SK-N-SH (cell line): ENCODE data around the gene APEH.

Experiments used
- CHD2 ChIP-seq: fragments of 150-350 bp; IDR thresholded peaks from 2 replicates; pipeline ENCODE4 v1.6.1; 2018; ENCODE audit warnings: low read length; ENCODE audit not compliant: partially characterized antibody
- EP300 ChIP-seq, 2 experiments: IDR thresholded peaks; 2 replicates each; pipeline versions ENCODE4 v1.4.0 to v1.6.1; 2012; ENCODE audit warnings: borderline replicate concordance in 1 of 2, low read depth in 1 of 2, low read length in 1 of 2
- FOXJ3 ChIP-seq: sonication (generic); formaldehyde crosslinking; IDR thresholded peaks from 2 replicates; pipeline ENCODE4 v1.5.1; 2020; ENCODE audit warnings: mild to moderate bottlenecking, missing genetic modification reagents
- GATA2 ChIP-seq: sonication (generic); formaldehyde crosslinking; IDR thresholded peaks from 2 replicates; pipeline ENCODE4 v1.5.0; 2020; ENCODE audit warnings: mild to moderate bottlenecking, missing genetic modification reagents
- MEF2A ChIP-seq: IDR thresholded peaks from 2 replicates; pipeline ENCODE4 v1.4.0; 2012; ENCODE audit warnings: low read depth, borderline replicate concordance
- POLR2AphosphoS5 ChIP-seq: IDR thresholded peaks from 2 replicates; pipeline ENCODE4 v1.6.1; 2012; ENCODE audit warnings: low read depth, low read length
- SMC3 ChIP-seq: IDR thresholded peaks from 2 replicates; pipeline ENCODE4 v1.6.1; 2012; ENCODE audit warnings: low read depth, low read length, improper control_type of control experiment
- TEAD4 ChIP-seq: IDR thresholded peaks from 2 replicates; pipeline ENCODE4 v1.4.0; 2012; ENCODE audit warnings: mild to moderate bottlenecking, borderline replicate concordance; ENCODE audit not compliant: insufficient read depth
- USF2 ChIP-seq: fragments of 150-350 bp; IDR thresholded peaks from 2 replicates; pipeline ENCODE4 v1.6.1; 2017; ENCODE audit warnings: antibody characterized with exemption, low read length, low read depth, borderline replicate concordance
- TF ChIP-seq, protein P1 (sequence below): IDR thresholded peaks from 2 replicates; pipeline ENCODE4 v1.6.1; 2012; ENCODE audit warnings: mild to moderate bottlenecking, low read depth, low read length, moderate library complexity
- TF ChIP-seq, protein P2 (sequence below): fragments of 200-600 bp; sonication (generic); IDR thresholded peaks from 2 replicates; pipeline ENCODE4 v1.6.1; 2017; ENCODE audit warnings: antibody characterized with exemption, mild to moderate bottlenecking, moderate library complexity
- TF ChIP-seq, protein P3 (sequence below): IDR thresholded peaks from 2 replicates; pipeline ENCODE4 v1.4.0; 2012; ENCODE audit warnings: low read depth, borderline replicate concordance

GRCh38 chr3:49712631-49713317, 38.6 kb downstream of the APEH start:
- TF ChIP-seq, protein P1, sequence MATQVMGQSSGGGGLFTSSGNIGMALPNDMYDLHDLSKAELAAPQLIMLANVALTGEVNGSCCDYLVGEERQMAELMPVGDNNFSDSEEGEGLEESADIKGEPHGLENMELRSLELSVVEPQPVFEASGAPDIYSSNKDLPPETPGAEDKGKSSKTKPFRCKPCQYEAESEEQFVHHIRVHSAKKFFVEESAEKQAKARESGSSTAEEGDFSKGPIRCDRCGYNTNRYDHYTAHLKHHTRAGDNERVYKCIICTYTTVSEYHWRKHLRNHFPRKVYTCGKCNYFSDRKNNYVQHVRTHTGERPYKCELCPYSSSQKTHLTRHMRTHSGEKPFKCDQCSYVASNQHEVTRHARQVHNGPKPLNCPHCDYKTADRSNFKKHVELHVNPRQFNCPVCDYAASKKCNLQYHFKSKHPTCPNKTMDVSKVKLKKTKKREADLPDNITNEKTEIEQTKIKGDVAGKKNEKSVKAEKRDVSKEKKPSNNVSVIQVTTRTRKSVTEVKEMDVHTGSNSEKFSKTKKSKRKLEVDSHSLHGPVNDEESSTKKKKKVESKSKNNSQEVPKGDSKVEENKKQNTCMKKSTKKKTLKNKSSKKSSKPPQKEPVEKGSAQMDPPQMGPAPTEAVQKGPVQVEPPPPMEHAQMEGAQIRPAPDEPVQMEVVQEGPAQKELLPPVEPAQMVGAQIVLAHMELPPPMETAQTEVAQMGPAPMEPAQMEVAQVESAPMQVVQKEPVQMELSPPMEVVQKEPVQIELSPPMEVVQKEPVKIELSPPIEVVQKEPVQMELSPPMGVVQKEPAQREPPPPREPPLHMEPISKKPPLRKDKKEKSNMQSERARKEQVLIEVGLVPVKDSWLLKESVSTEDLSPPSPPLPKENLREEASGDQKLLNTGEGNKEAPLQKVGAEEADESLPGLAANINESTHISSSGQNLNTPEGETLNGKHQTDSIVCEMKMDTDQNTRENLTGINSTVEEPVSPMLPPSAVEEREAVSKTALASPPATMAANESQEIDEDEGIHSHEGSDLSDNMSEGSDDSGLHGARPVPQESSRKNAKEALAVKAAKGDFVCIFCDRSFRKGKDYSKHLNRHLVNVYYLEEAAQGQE, result no peak
- TF ChIP-seq POLR2AphosphoS5 (no peak), CHD2 (no peak), EP300 (IDR thresholded peaks at IDR 0.05; ENCODE audit: borderline replicate concordance in 1 of 2, low read depth in 1 of 2, low read length in 1 of 2) (no peak), FOXJ3 (CRISPR knock-in tag) (no peak), GATA2 (CRISPR knock-in tag) (no peak), TEAD4 (no peak), MEF2A (no peak), USF2 (no peak), SMC3 (no peak)
- TF ChIP-seq, protein P2, sequence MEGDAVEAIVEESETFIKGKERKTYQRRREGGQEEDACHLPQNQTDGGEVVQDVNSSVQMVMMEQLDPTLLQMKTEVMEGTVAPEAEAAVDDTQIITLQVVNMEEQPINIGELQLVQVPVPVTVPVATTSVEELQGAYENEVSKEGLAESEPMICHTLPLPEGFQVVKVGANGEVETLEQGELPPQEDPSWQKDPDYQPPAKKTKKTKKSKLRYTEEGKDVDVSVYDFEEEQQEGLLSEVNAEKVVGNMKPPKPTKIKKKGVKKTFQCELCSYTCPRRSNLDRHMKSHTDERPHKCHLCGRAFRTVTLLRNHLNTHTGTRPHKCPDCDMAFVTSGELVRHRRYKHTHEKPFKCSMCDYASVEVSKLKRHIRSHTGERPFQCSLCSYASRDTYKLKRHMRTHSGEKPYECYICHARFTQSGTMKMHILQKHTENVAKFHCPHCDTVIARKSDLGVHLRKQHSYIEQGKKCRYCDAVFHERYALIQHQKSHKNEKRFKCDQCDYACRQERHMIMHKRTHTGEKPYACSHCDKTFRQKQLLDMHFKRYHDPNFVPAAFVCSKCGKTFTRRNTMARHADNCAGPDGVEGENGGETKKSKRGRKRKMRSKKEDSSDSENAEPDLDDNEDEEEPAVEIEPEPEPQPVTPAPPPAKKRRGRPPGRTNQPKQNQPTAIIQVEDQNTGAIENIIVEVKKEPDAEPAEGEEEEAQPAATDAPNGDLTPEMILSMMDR, result no peak
- TF ChIP-seq, protein P3, sequence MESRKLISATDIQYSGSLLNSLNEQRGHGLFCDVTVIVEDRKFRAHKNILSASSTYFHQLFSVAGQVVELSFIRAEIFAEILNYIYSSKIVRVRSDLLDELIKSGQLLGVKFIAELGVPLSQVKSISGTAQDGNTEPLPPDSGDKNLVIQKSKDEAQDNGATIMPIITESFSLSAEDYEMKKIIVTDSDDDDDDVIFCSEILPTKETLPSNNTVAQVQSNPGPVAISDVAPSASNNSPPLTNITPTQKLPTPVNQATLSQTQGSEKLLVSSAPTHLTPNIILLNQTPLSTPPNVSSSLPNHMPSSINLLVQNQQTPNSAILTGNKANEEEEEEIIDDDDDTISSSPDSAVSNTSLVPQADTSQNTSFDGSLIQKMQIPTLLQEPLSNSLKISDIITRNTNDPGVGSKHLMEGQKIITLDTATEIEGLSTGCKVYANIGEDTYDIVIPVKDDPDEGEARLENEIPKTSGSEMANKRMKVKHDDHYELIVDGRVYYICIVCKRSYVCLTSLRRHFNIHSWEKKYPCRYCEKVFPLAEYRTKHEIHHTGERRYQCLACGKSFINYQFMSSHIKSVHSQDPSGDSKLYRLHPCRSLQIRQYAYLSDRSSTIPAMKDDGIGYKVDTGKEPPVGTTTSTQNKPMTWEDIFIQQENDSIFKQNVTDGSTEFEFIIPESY, result no peak
